ENCODE measurements around the gene OSBPL2. TPM values are rescaled to one million over a fixed set of nuclear protein-coding genes. Genes with fewer than 3 reads are reported as not detected.

Gene OSBPL2
- polyA plus RNA-seq, 1 donor (not counting 4 experiments of a cell fraction or from before 2014, with no cell fraction given), result 15.9 TPM

- no peak overlapping the region for H3K4me3 ChIP-seq (ENCODE audit: control insufficient read depth in 2 of 3, extremely low read depth in 1 of 3, insufficient read depth in 2 of 3, low read depth in 1 of 3, low read length in 3 of 3)
- TF ChIP-seq EZH2 (IDR thresholded peaks at IDR 0.05; ENCODE audit: low read length), result no peak
- TF ChIP-seq, protein P1, sequence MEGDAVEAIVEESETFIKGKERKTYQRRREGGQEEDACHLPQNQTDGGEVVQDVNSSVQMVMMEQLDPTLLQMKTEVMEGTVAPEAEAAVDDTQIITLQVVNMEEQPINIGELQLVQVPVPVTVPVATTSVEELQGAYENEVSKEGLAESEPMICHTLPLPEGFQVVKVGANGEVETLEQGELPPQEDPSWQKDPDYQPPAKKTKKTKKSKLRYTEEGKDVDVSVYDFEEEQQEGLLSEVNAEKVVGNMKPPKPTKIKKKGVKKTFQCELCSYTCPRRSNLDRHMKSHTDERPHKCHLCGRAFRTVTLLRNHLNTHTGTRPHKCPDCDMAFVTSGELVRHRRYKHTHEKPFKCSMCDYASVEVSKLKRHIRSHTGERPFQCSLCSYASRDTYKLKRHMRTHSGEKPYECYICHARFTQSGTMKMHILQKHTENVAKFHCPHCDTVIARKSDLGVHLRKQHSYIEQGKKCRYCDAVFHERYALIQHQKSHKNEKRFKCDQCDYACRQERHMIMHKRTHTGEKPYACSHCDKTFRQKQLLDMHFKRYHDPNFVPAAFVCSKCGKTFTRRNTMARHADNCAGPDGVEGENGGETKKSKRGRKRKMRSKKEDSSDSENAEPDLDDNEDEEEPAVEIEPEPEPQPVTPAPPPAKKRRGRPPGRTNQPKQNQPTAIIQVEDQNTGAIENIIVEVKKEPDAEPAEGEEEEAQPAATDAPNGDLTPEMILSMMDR (optimal IDR thresholded peaks at IDR 0.05 in 1 of 3, IDR thresholded peaks at IDR 0.05 in 1 of 3, conservative IDR thresholded peaks at IDR 0.05 in 1 of 3; ENCODE audit: extremely low read depth in 1 of 3, insufficient read depth in 2 of 3, low read length in 3 of 3), result no peak
- no peak overlapping the region for H3K9ac ChIP-seq (ENCODE audit: control insufficient read depth, extremely low read depth, insufficient read depth, low read length)
- H3K4me1 ChIP-seq (ENCODE audit: control insufficient read depth, extremely low read depth, insufficient read depth, low read length), result peaks cover 11% of the 10 kb centered on the region
- no peaks in the 10 kb centered on the region for H3K9me3 ChIP-seq (ENCODE audit: control insufficient read depth, low read depth, low read length)
- H3K27me3 ChIP-seq (ENCODE audit: control insufficient read depth, extremely low read depth, insufficient read depth, low read length), result no peaks in the 10 kb centered on the region
- H4K20me1 ChIP-seq (ENCODE audit: control insufficient read depth, extremely low read depth, insufficient read depth, low read length), result peaks cover 20% of the 10 kb centered on the region
- H3K27ac ChIP-seq (ENCODE audit: control insufficient read depth, insufficient read depth, low read length), result no peak overlapping the region
- peaks cover 42 to 49% of the 10 kb centered on the region in 2 experiments for H3K36me3 ChIP-seq (ENCODE audit: control insufficient read depth in 2 of 2, extremely low read depth in 1 of 2, insufficient read depth in 2 of 2, low read length in 2 of 2)
- no peaks in the 10 kb centered on the region for H3K9me1 ChIP-seq (ENCODE audit: control insufficient read depth, extremely low read depth, insufficient read depth, low read length)
- H3K4me2 ChIP-seq (ENCODE audit: control insufficient read depth, extremely low read depth, insufficient read depth, low read depth, low read length), result no peak overlapping the region
- H2AFZ ChIP-seq (ENCODE audit: control insufficient read depth, low read length), result no peak overlapping the region
- DNase-seq (ENCODE audit: low read depth, low spot score), result no peak
- FAIRE-seq, result no peak
- dilution Hi-C loops (cut with MboI; ENCODE audit: extremely low pct_ligation_motif_present, low sequenced_read_pairs), result no loop called here
- peaks cover 3% of the 10 kb centered on the region for H3K79me2 ChIP-seq (ENCODE audit: control insufficient read depth, insufficient read depth, low read length)
Measured at GRCh38 chr20:62313021-62313420, 74.7 kb downstream of the OSBPL2 start.

- dilution Hi-C loops (cut with MboI; ENCODE audit: extremely low pct_ligation_motif_present, low sequenced_read_pairs), result no loop called here
- Histone ChIP-seq H3K27me3 (ENCODE audit: control insufficient read depth, extremely low read depth, insufficient read depth, low read length) (no peaks in the 10 kb centered on the region), H3K9ac (ENCODE audit: control insufficient read depth, extremely low read depth, insufficient read depth, low read length) (no peak overlapping the region), H3K4me2 (ENCODE audit: control insufficient read depth, extremely low read depth, insufficient read depth, low read depth, low read length) (no peak overlapping the region), H3K4me1 (ENCODE audit: control insufficient read depth, extremely low read depth, insufficient read depth, low read length) (peaks cover 11% of the 10 kb centered on the region), H3K9me1 (ENCODE audit: control insufficient read depth, extremely low read depth, insufficient read depth, low read length) (no peaks in the 10 kb centered on the region), H4K20me1 (ENCODE audit: control insufficient read depth, extremely low read depth, insufficient read depth, low read length) (peaks cover 17% of the 10 kb centered on the region), H3K36me3 (ENCODE audit: control insufficient read depth in 2 of 2, extremely low read depth in 1 of 2, insufficient read depth in 2 of 2, low read length in 2 of 2) (peaks cover 38 to 45% of the 10 kb centered on the region in 2 experiments), H3K79me2 (ENCODE audit: control insufficient read depth, insufficient read depth, low read length) (peaks cover 1% of the 10 kb centered on the region), H3K4me3 (ENCODE audit: control insufficient read depth in 2 of 3, extremely low read depth in 1 of 3, insufficient read depth in 2 of 3, low read depth in 1 of 3, low read length in 3 of 3) (no peak overlapping the region), H3K27ac (ENCODE audit: control insufficient read depth, insufficient read depth, low read length) (no peak overlapping the region), H3K9me3 (ENCODE audit: control insufficient read depth, low read depth, low read length) (no peaks in the 10 kb centered on the region), H2AFZ (ENCODE audit: control insufficient read depth, low read length) (no peak overlapping the region)
- FAIRE-seq (no peak), DNase-seq (ENCODE audit: low read depth, low spot score) (no peak)
- TF ChIP-seq, protein P1 (optimal IDR thresholded peaks at IDR 0.05 in 1 of 3, IDR thresholded peaks at IDR 0.05 in 1 of 3, conservative IDR thresholded peaks at IDR 0.05 in 1 of 3; ENCODE audit: extremely low read depth in 1 of 3, insufficient read depth in 2 of 3, low read length in 3 of 3), result no peak
- TF ChIP-seq EZH2 (IDR thresholded peaks at IDR 0.05; ENCODE audit: low read length), result no peak
Measured at GRCh38 chr20:62313460-62314338, 75.4 kb downstream of the OSBPL2 start.

All from keratinocyte (primary cell).